GM21529 (cell line): ENCODE data around the gene TSPO.
"Not testable (repeated sequence)": the region's sequence is repeated elsewhere in the genome, so short reads cannot be mapped to it uniquely, and the experiment has no call there.

ENCODE experiments used
- ATAC-seq: cut with Tn5 transposase; IDR thresholded peaks from one replicate; pipeline ENCODE4 v1.9.1; 2021; ENCODE audit not compliant: unreplicated experiment

TSPO gene

GRCh38 chr22:43129426-43130425 is 21.6 kb upstream of the TSPO start:
- ATAC-seq: no peak

GRCh38 chr22:43131773-43132501 is 19.4 kb upstream of the TSPO start:
- no peak for ATAC-seq

- ATAC-seq: no peak
These were observed 18.0 kb upstream of the TSPO start for GRCh38 chr22:43133401-43133800.

GRCh38 chr22:43134553-43134952 is 16.8 kb upstream of the TSPO start:
- no peak for ATAC-seq

GRCh38 chr22:43135565-43135964 is 15.8 kb upstream of the TSPO start:
- ATAC-seq: no peak

GRCh38 chr22:43136255-43136654 is 15.1 kb upstream of the TSPO start:
- no peak for ATAC-seq

GRCh38 chr22:43136801-43137200 is 14.6 kb upstream of the TSPO start:
- ATAC-seq: no peak

- ATAC-seq: peak; percentile 72
These were observed 8.3 kb upstream of the TSPO start, which contains the start of gene MCAT for GRCh38 chr22:43142880-43143562. MCAT (minus strand) TSS chr22:43143398; CDS start chr22:43143348, 50 bp downstream.

GRCh38 chr22:43144949-43145348 is 6.4 kb upstream of the TSPO start:
- no peak for ATAC-seq

- not testable (repeated sequence) for ATAC-seq
These were observed 6.0 kb upstream of the TSPO start for GRCh38 chr22:43145371-43145770.

GRCh38 chr22:43146332-43146731 is 5.0 kb upstream of the TSPO start:
- not testable (repeated sequence) for ATAC-seq

GRCh38 chr22:43147821-43148220 is 3.5 kb upstream of the TSPO start:
- ATAC-seq: no peak

GRCh38 chr22:43148581-43148980 is 2.8 kb upstream of the TSPO start:
- ATAC-seq: no peak

GRCh38 chr22:43150731-43151206 is 590 bp upstream of the TSPO start:
- no peak for ATAC-seq

GRCh38 chr22:43152003-43152356 is 621 bp downstream of the TSPO start:
- no peak for ATAC-seq

GRCh38 chr22:43152357-43153071 is 1.2 kb downstream of the TSPO start:
- no peak for ATAC-seq

GRCh38 chr22:43153899-43154298 is 2.5 kb downstream of the TSPO start:
- ATAC-seq: no peak

GRCh38 chr22:43154887-43155536 is 3.7 kb downstream of the TSPO start:
- ATAC-seq: no peak

- ATAC-seq: no peak
These were observed 4.4 kb downstream of the TSPO start for GRCh38 chr22:43155789-43156188.

GRCh38 chr22:43156413-43156812 is 5.1 kb downstream of the TSPO start:
- no peak for ATAC-seq
